DMS114 treated with DMSO at 0.1 percent for 48 hours (cell line): ENCODE data around the gene PLAGL1.
"Not testable (repeated sequence)": the region's sequence is repeated elsewhere in the genome, so short reads cannot be mapped to it uniquely, and the experiment has no call there.

Experiments used
- DNase-seq: peaks from one replicate; lab custom pipeline; 2025; ENCODE audit not compliant: unreplicated experiment; lab: John Stamatoyannopoulos, UW

The PLAGL1 gene

GRCh38 chr6:144012534-144012933, 4.5 kb upstream of the PLAGL1 start:
- no peak for DNase-seq

- not testable (repeated sequence) for DNase-seq
Observed at GRCh38 chr6:144009628-144010027, 1.6 kb upstream of the PLAGL1 start.

DNA sequence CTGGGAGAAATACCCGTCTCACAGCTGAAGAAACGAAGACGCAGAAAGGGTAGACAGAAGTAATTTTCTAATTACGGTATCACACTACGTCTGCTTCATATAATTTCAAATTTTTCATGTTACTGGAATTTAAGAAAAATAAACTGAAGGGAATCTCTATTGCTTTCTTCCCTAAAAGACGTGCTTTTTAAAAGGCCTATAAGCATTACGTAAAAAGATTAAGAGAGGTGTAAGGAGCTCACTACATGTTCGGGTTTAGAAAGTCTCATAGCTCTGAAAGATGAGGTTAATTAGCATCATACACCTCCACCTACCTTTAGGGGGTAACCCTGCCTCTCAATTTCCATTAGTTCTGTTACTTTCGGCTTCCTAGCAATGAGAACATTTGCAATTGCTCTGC, 787 bp upstream of the PLAGL1 start:
- DNase-seq: no peak

- no peak for DNase-seq
Observed at GRCh38 chr6:144007478-144008119, 460 bp downstream of the PLAGL1 start.

DNA sequence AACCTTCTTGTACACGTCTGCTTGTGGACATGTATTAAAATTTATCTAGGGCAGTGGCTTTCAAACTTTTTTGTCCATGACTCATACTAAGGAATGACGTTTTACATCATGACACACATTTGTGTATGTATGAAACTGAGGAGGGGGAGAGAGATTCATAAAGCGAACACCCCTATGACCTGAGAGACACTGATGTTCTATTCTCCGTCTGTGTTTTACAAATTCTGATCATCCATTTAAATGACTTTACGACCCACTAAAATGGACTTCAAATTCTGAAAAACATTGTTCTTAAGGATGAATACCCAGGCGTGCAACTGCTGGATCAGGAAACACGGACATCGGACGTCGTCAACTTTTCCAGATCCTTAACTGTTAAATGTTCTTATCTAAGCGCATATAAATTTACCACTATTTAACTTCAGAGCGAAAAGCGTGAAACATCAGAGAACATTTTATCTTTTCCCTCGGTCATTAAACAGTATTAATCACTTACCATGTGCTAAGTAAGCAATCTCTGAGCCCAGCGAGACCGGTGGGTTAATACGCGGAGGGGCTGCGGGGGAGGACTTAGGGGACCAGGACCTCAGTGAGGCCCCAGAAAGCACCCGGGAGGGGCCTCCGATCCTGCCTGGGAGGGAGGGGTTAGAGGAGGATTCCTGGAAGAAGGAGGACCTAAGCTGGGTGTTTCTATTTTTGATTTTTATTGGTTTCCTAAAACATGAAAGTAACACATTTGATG, 1.2 kb downstream of the PLAGL1 start:
- no peak for DNase-seq

DNA sequence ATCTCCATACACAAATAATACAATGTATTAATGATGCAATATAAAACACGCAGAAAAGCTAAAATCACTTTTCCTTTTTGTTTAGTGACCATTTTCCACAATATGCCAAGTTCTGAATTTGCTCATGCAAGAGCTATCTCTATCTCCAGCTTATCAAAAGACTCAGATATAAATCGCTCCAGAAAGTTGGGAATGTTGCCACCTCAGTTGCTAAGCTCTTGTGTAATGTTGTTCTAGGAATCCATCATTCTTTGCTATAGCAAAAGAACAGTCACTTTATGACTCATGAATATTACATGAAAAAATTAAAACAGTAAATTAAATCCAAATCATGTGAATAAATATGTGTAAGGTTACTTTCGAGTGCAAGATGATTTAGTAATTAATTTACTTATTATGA, 8.7 kb downstream of the PLAGL1 start:
- no peak for DNase-seq

GRCh38 chr6:143998686-143999085, 9.4 kb downstream of the PLAGL1 start:
- DNase-seq: no peak

DNA sequence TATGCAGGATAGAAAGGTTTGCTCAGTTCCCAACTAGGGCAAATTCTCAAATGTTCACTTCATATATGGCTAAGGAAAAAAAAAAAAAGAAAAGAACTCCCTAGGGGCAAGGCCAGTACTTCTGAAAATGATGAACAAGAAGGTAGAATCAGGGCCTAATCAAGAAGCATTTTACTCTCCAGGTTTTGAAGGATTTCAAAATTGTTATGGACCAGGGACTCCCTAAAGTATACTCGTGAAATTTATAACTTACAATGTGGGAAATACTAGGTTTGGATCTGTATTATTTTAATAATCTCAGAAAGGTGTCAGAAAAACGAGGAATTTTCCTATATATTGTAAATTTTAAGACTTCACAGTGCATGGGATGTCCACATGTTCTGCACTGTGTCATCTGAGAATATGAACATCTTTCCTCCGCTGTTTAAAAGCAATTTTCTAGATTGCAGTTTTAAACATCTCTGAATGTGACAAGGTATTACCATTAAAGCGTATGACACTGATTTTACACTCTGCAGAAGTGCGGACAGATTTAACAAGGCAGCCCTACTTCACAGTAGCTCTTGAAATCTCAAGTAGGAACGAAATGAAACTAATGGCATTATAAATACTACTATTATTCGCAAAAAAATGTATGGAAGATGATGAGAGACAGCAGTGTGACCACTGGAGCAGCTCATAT, 14.0 kb downstream of the PLAGL1 start:
- no peak for DNase-seq

- DNase-seq: no peak
Observed at GRCh38 chr6:143992285-143992684, 15.8 kb downstream of the PLAGL1 start.

GRCh38 chr6:143986463-143987065, 21.5 kb downstream of the PLAGL1 start:
- no peak for DNase-seq

DNA sequence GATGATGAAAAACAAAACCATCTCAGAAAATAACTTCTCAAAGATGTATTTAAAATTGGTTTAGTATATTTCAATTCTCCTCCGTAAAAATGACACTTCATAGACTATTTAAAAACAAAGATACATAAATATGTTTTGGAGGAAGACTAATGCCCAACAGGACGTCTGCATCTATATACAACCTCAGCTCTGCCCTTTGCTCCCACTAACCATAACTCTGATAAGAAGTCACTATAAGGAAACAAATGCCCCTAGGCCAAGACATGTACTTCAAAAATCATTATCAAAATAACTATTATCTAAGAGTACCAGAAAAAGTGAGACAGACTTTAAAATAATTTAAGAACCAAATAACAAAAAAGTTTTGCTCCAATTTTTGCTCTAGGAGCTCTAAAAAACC, 23.4 kb downstream of the PLAGL1 start:
- DNase-seq: no peak

DNA sequence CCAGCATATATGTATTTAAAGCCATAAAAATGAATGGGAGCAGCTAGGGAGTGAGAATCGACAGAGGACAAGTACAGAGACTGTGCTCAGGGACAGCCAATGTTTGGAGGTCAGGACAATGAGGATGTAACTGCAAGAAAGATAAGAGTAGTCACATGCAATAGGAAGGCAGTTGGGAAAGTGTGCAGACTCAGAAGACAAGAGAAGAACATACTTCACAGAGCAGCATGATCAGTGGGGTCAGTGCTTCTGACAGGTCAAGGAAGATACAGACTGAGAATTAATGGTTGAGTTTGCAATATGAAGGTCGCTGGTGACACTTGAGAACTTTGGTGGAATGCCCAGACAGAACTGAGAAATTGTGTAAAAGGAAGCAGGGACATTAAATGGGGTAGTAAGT, 25.1 kb downstream of the PLAGL1 start:
- no peak for DNase-seq

GRCh38 chr6:143980921-143981320, 27.1 kb downstream of the PLAGL1 start:
- no peak for DNase-seq

GRCh38 chr6:143976806-143977349, 31.2 kb downstream of the PLAGL1 start:
- DNase-seq: no peak

DNA sequence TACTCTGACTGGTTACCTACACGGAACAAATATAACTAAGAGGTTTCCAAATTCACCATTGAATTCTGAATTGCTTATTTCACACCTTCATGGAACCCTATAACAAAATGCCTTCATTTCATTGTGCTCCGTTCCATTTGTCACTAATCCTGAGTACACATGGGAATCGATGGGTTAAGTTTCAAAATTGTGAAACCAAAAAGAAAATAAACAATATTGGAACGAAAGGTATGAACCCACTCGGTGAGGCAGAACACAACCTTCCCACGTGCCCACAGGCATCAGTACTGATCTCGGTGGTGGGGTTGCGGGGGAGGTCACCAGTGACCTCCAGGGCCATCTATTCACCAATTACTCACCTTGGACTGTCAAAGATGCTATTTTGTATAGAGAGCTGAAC, 34.0 kb downstream of the PLAGL1 start:
- no peak for DNase-seq

DNA sequence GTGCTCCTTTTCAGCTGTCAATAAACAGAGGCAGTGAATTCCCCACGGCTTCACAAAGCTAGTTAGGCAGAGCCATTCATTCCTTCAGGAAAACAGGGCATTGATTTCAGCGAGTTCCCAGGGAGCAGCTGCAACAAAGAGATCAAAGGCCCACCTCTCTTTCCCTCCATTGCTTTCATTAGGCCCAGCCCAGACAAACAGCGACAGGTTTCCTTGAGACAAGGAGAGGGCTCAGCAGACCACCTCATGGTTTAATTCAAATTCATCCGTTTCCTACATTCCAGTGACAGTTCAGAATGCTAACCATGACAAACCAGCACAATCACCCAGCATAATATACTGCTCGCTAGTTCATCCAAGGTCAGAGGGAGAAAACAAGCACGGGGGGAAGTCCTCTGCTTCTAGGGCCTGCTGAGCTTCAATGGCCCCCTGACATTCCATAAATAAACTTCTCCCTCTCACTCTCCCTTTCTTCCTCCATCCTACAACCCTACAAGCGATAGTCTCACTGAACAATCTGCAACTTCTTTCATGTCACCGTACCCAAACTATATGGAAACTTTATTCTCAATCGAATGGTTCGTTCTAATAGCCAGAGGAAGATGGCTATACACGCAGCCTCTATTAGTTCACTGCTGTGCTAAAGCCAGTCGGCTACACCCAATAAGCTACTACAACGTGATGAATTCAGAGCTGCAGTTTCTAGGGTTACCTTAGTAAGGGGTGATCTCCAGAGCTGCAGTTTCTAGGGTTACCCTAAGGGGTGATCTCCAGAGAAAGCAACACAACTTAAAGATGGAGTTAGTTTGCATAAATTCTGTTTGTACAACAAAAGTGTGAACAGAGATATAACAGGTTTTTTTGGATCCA, 34.7 kb downstream of the PLAGL1 start:
- no peak for DNase-seq

GRCh38 chr6:143971482-143972205, 36.4 kb downstream of the PLAGL1 start:
- DNase-seq: no peak

- no peak for DNase-seq
Observed at GRCh38 chr6:143970456-143971218, 37.4 kb downstream of the PLAGL1 start.

- DNase-seq: no peak
Observed at GRCh38 chr6:143969077-143969476, 39.0 kb downstream of the PLAGL1 start.
